ENCODE measurements around the gene ARHGEF26.

Gene ARHGEF26

GRCh38 chr3:154280161-154280560 is 159.0 kb downstream of the ARHGEF26 start:
- no peak overlapping the region for H3K4me3 ChIP-seq (ENCODE audit: control insufficient read depth, low read depth, low read length)
- TF ChIP-seq CTCF (IDR thresholded peaks at IDR 0.05; ENCODE audit: control insufficient read depth, insufficient read depth, low read depth, low read length, missing control alignments), result no peak
- no peak for DNase-seq (ENCODE audit: low read depth)

- DNase-seq (ENCODE audit: low read depth), result no peak
- no peak for TF ChIP-seq CTCF (IDR thresholded peaks at IDR 0.05; ENCODE audit: control insufficient read depth, insufficient read depth, low read depth, low read length, missing control alignments)
- no peak overlapping the region for H3K4me3 ChIP-seq (ENCODE audit: control insufficient read depth, low read depth, low read length)
Observed at GRCh38 chr3:154285221-154285620, 164.0 kb downstream of the ARHGEF26 start.

GRCh38 chr3:154290187-154290586 is 169.0 kb downstream of the ARHGEF26 start:
- no peak for DNase-seq (ENCODE audit: low read depth)
- TF ChIP-seq CTCF (IDR thresholded peaks at IDR 0.05; ENCODE audit: control insufficient read depth, insufficient read depth, low read depth, low read length, missing control alignments), result no peak
- H3K4me3 ChIP-seq (ENCODE audit: control insufficient read depth, low read depth, low read length), result no peak overlapping the region

- no peak for DNase-seq (ENCODE audit: low read depth)
- H3K4me3 ChIP-seq (ENCODE audit: control insufficient read depth, low read depth, low read length), result no peak overlapping the region
- no peak for TF ChIP-seq CTCF (IDR thresholded peaks at IDR 0.05; ENCODE audit: control insufficient read depth, insufficient read depth, low read depth, low read length, missing control alignments)
Observed at GRCh38 chr3:154294016-154294415, 172.8 kb downstream of the ARHGEF26 start.

- no peak for TF ChIP-seq CTCF (IDR thresholded peaks at IDR 0.05; ENCODE audit: control insufficient read depth, insufficient read depth, low read depth, low read length, missing control alignments)
- H3K4me3 ChIP-seq (ENCODE audit: control insufficient read depth, low read depth, low read length), result no peak overlapping the region
- no peak for DNase-seq (ENCODE audit: low read depth)
Observed at GRCh38 chr3:154301561-154301960, 180.4 kb downstream of the ARHGEF26 start.

GRCh38 chr3:154304116-154304786 is 183.1 kb downstream of the ARHGEF26 start:
- TF ChIP-seq CTCF (IDR thresholded peaks at IDR 0.05; ENCODE audit: control insufficient read depth, insufficient read depth, low read depth, low read length, missing control alignments), result no peak
- peak; percentile 13 for DNase-seq (ENCODE audit: low read depth)
- no peak overlapping the region for H3K4me3 ChIP-seq (ENCODE audit: control insufficient read depth, low read depth, low read length)

Data from AG09309 (cell line).